IMR-90 (cell line): Measurements from ENCODE around the gene FMO5.

ENCODE experiments used
- BHLHE40 ChIP-seq: fragments of 150-350 bp; IDR thresholded peaks from 2 replicates; pipeline ENCODE4 v1.6.1; 2016; ENCODE audit warnings: mild to moderate bottlenecking, low read depth, low read length
- MAZ ChIP-seq: IDR thresholded peaks from 2 replicates; pipeline ENCODE4 v1.6.1; 2012; ENCODE audit warnings: low read depth, mild to moderate bottlenecking, low read length, improper control_type of control experiment, moderate library complexity, borderline replicate concordance
- POLR2A ChIP-seq: IDR thresholded peaks from 2 replicates; pipeline ENCODE4 v1.6.1; 2012; ENCODE audit warnings: mild to moderate bottlenecking, low read depth, low read length
- RAD21 ChIP-seq: IDR thresholded peaks from 2 replicates; pipeline ENCODE4 v1.6.1; 2012; ENCODE audit warnings: low read length, improper control_type of control experiment
- RFX5 ChIP-seq: IDR thresholded peaks from 2 replicates; pipeline ENCODE4 v1.8.0; 2012; ENCODE audit warnings: low read depth, mild to moderate bottlenecking, low read length, moderate library complexity
- SMC3 ChIP-seq: fragments of 150-350 bp; IDR thresholded peaks from 2 replicates; pipeline ENCODE4 v1.6.1; 2016; ENCODE audit warnings: low read depth, mild to moderate bottlenecking, antibody characterized with exemption, low read length, moderate library complexity
- TF ChIP-seq, protein P1 (sequence below): conservative IDR thresholded peaks from 2 replicates; pipeline ENCODE4 v1.5.1; 2012; ENCODE audit warnings: mild to moderate bottlenecking, low read depth, low read length, improper control_type of control experiment
- TF ChIP-seq, protein P2 (sequence below): fragments of 150-350 bp; IDR thresholded peaks from 2 replicates; pipeline ENCODE4 v1.6.1; 2016; ENCODE audit warnings: low read depth, mild to moderate bottlenecking, low read length, moderate library complexity, borderline replicate concordance

DNA sequence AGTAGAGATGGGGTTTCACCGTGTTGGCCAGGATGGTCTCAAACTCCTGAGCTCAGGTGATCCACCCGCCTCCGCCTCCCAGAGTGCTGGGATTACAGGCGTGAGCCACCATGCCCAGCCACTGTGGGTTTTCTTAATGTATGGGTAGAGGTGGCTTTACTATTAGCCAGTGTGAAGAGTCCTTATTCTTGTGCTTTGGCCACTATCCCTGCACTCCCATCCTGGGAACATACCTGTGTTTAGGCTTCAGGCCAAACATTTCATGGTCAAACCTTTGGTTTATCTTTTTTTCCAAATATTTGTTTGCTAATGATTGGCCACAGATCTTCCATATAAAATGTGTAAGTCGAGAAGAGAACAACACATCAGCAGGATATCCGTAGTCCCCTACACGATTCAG is 16.5 kb downstream of the FMO5 start:
- TF ChIP-seq, protein P1, sequence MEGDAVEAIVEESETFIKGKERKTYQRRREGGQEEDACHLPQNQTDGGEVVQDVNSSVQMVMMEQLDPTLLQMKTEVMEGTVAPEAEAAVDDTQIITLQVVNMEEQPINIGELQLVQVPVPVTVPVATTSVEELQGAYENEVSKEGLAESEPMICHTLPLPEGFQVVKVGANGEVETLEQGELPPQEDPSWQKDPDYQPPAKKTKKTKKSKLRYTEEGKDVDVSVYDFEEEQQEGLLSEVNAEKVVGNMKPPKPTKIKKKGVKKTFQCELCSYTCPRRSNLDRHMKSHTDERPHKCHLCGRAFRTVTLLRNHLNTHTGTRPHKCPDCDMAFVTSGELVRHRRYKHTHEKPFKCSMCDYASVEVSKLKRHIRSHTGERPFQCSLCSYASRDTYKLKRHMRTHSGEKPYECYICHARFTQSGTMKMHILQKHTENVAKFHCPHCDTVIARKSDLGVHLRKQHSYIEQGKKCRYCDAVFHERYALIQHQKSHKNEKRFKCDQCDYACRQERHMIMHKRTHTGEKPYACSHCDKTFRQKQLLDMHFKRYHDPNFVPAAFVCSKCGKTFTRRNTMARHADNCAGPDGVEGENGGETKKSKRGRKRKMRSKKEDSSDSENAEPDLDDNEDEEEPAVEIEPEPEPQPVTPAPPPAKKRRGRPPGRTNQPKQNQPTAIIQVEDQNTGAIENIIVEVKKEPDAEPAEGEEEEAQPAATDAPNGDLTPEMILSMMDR = no peak
- TF ChIP-seq, protein P2, sequence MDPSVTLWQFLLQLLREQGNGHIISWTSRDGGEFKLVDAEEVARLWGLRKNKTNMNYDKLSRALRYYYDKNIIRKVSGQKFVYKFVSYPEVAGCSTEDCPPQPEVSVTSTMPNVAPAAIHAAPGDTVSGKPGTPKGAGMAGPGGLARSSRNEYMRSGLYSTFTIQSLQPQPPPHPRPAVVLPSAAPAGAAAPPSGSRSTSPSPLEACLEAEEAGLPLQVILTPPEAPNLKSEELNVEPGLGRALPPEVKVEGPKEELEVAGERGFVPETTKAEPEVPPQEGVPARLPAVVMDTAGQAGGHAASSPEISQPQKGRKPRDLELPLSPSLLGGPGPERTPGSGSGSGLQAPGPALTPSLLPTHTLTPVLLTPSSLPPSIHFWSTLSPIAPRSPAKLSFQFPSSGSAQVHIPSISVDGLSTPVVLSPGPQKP = no peak
- TF ChIP-seq SMC3 (no peak), BHLHE40 (no peak), POLR2A (no peak), RFX5 (no peak), RAD21 (no peak), MAZ (no peak)
